ENCODE results near the gene ATXN1. TPM values are rescaled to one million over a fixed set of nuclear protein-coding genes. Genes with fewer than 3 reads are reported as not detected.

Gene ATXN1
- total and polyA plus RNA-seq, 2 experiments from 2014 or later = 4.8 to 9.1 TPM

GRCh38 chr6:16777794-16778193, 16.5 kb upstream of the ATXN1 start (continued):
- TF ChIP-seq ZNF462 (CRISPR knock-in tag; IDR thresholded peaks at IDR 0.05) = no peak
- no peak for TF ChIP-seq CTCF (conservative IDR thresholded peaks at IDR 0.05; ENCODE audit: low read depth in 2 of 2)
- TF ChIP-seq CREB1 (CRISPR knock-in tag; IDR thresholded peaks at IDR 0.05; ENCODE audit: low read depth) = no peak
- no peak for TF ChIP-seq REST (IDR thresholded peaks at IDR 0.05; ENCODE audit: unreplicated experiment)
- no peak for TF ChIP-seq ETS1 (IDR thresholded peaks at IDR 0.05)
- no peak for TF ChIP-seq EZH2 (IDR thresholded peaks at IDR 0.05; ENCODE audit: low read depth, unreplicated experiment)

All from GM23338 (cell line).